Adrenal gland (tissue), 5 donors: ENCODE results near the gene ST6GALNAC5.
A peak's percentile ranks its signal among the peaks of the same experiment; 100 is the strongest.

Experiments
- POLR2A ChIP-seq, 2 donors: fragments of 450-650 bp; IDR thresholded peaks; one replicate each; pipeline ENCODE4 v1.6.1; 2017; ENCODE audit warnings: antibody characterized with exemption in 2 of 2, mild to moderate bottlenecking in 2 of 2, moderate library complexity in 1 of 2
- TF ChIP-seq, protein P1 (sequence below), 6 experiments: fragments of 450-650 bp in 4 of 6; fragments of 200-600 bp in 2 of 6; sonication (generic) in 1 of 6; IDR thresholded peaks; 1 replicate in 5 of 6; 2 replicates in 1 of 6; pipeline versions ENCODE4 v1.5.1 to v1.8.0; 2016 to 2021; ENCODE audit warnings: antibody characterized with exemption in 6 of 6, mild to moderate bottlenecking in 2 of 6, moderate library complexity in 1 of 6
- donor health status: DM: no; HTN: no; CAD: no.

DNA sequence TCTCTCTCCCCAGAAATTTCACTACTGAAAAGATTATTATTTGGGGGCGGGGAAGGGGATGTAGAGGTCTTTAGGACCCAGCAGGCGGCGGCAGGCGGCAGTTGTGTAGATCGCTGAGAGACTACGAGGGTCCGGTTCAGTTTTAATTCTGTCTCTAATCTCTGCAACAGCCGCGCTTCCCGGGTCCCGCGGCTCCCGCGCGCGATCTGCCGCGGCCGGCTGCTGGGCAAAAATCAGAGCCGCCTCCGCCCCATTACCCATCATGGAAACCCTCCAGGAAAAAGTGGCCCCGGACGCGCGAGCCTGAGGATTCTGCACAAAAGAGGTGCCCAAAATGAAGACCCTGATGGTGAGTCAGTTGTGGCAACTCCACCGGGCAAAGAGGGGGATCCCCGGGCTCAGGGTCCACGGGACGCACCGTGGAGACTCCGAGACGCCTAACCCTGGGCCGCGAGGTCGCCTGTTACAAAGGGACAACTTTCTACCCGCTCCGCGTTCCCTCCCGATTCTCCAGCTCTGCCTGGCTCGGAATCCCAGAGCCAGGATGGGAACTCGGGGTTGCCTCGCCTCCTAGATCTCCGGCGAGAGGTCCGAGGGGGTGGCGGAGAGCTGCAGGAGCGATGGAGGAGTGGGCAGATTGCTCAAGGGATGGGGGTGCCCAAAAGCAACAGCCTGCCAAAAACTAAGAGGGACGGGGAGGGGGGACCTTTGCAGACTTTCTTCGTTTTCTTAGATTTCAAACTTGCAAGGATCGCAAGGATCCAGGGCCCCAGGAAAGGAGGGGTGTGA lies at the start of gene ST6GALNAC5:
- TF ChIP-seq, protein P1, sequence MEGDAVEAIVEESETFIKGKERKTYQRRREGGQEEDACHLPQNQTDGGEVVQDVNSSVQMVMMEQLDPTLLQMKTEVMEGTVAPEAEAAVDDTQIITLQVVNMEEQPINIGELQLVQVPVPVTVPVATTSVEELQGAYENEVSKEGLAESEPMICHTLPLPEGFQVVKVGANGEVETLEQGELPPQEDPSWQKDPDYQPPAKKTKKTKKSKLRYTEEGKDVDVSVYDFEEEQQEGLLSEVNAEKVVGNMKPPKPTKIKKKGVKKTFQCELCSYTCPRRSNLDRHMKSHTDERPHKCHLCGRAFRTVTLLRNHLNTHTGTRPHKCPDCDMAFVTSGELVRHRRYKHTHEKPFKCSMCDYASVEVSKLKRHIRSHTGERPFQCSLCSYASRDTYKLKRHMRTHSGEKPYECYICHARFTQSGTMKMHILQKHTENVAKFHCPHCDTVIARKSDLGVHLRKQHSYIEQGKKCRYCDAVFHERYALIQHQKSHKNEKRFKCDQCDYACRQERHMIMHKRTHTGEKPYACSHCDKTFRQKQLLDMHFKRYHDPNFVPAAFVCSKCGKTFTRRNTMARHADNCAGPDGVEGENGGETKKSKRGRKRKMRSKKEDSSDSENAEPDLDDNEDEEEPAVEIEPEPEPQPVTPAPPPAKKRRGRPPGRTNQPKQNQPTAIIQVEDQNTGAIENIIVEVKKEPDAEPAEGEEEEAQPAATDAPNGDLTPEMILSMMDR (IDR thresholded peaks at IDR 0.05), result peak in 2 of 6 experiments; percentile 23 to 28
- TF ChIP-seq POLR2A (IDR thresholded peaks at IDR 0.05), result peak in 1 of 2 donors; percentile 48
